GM13976 (cell line): ENCODE measurements around the gene ELN.
A peak's percentile ranks its signal among the peaks of the same experiment; 100 is the strongest.

ENCODE experiments used
- DNase-seq: peaks from one replicate; pipeline ENCODE4 v3.0.0; 2012; ENCODE audit warnings: low spot score
- CTCF ChIP-seq: IDR thresholded peaks from 2 replicates; pipeline ENCODE4 v1.5.1; 2012; ENCODE audit warnings: borderline replicate concordance, mild to moderate bottlenecking; ENCODE audit not compliant: insufficient read depth; ENCODE audit errors: extremely low read depth, missing control alignments, control extremely low read depth
- in situ Hi-C: fragments of 300-500 bp; cut with MboI; formaldehyde crosslinking; loops from one replicate; pipeline ENCODE4 v1.12.0; 2022; ENCODE audit warnings: low sequenced_read_pairs, mixed read lengths, inconsistent platforms; ENCODE audit not compliant: unreplicated experiment

Gene ELN

DNA sequence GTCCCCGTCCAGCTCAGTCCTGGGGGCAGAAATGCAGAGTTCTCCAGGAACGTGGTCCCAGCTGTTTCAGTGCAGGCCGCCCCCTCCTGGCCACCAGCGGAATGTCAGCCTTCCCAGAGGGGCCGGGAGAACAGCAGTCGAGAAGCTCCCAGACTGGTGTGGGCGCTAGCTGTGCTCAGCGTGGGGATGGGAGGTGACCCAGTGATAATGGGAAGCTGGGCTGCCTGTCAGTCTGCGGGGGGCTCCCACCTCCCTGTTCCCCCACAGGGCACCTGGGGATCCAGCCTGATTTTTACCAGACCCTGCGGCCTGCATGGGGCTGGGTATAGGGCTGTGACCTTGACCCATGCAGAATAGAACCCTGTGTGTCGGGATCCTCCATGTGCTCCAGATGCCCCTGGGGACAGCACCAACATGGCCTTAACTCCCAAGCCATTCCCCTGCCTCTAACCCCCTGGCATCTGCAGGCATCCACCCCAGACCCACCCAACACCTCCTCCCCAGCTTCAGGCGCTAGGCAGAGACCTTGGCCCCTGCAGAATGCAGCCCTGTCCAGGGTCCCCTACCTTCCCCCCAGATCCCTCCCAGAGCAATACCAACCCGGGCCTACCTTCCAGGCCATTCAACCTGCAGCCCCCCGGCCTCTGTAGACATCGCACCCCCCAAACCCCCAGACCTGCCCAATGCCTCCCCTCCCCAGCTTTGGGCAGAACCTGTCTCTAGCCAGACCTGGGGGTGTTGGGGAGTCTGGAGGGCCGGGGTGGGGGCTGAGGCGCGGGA, 880 bp upstream of the ELN start:
- DNase-seq: peak; percentile 89
- in situ Hi-C loops: no loop called here
- TF ChIP-seq CTCF: peak; percentile 93

- in situ Hi-C loops: no loop called here
- no peak for TF ChIP-seq CTCF
- DNase-seq: no peak
Observed at GRCh38 chr7:74028321-74028838, 407 bp downstream of the ELN start.

- no peak for TF ChIP-seq CTCF
- DNase-seq: no peak
- in situ Hi-C loops: no loop called here
Observed at GRCh38 chr7:74029089-74029785, 1.3 kb downstream of the ELN start.

- TF ChIP-seq CTCF: no peak
- in situ Hi-C loops: no loop called here
- DNase-seq: no peak
Observed at GRCh38 chr7:74029991-74030415, 2.0 kb downstream of the ELN start.

DNA sequence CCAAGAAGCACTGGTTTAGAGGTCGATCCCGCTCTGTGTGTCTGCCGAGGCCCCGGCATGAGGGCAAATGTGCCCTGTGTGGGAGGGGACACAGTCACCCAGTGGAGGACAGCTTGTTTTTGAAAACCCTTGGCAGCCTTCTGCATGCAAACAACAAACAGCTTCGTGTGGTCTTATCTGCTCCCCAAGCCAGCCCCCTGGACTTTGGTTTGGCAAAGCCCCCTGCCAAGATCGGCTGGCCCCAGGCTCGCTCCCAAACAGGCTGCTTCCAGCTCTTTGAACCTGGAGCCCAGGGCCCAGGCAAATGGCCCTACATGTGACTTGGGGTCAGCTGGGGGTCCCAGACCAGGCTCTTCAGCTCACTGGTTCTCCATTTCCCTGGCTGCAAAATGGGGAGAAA, 2.9 kb downstream of the ELN start:
- TF ChIP-seq CTCF: no peak
- no peak for DNase-seq
- in situ Hi-C loops: no loop called here

GRCh38 chr7:74031403-74032190, 3.6 kb downstream of the ELN start:
- in situ Hi-C loops: no loop called here
- no peak for DNase-seq

More at GRCh38 chr7:74031403-74032190, 3.6 kb downstream of the ELN start:
- TF ChIP-seq CTCF: no peak
